HepG2 (cell line): ENCODE measurements around the gene SHROOM1. TPM values are rescaled to one million over a fixed set of nuclear protein-coding genes. Genes with fewer than 3 reads are reported as not detected.

ENCODE experiments used
- AHR ChIP-seq: IDR thresholded peaks from 2 replicates; pipeline ENCODE4 v1.6.1; 2018; ENCODE audit warnings: missing genetic modification reagents, missing compliant biosample characterization
- CAMTA2 ChIP-seq: sonication (generic); formaldehyde crosslinking; IDR thresholded peaks from 2 replicates; pipeline ENCODE4 v1.4.0; 2020; ENCODE audit warnings: mild to moderate bottlenecking, missing genetic modification reagents, borderline replicate concordance
- ESRRA ChIP-seq: sonication (generic); formaldehyde crosslinking; IDR thresholded peaks from 2 replicates; pipeline ENCODE4 v1.5.1; 2020; ENCODE audit warnings: mild to moderate bottlenecking, low read depth, missing genetic modification reagents
- GPN1 ChIP-seq: sonication (generic); formaldehyde crosslinking; IDR thresholded peaks from 2 replicates; pipeline ENCODE4 v1.5.1; 2020; ENCODE audit warnings: missing genetic modification reagents, borderline replicate concordance
- HDAC2 ChIP-seq: sonication (generic); formaldehyde crosslinking; IDR thresholded peaks from 2 replicates; pipeline ENCODE4 v1.4.0; 2020; ENCODE audit warnings: missing genetic modification reagents
- HINFP ChIP-seq: sonication (generic); formaldehyde crosslinking; IDR thresholded peaks from 2 replicates; pipeline ENCODE4 v1.4.0; 2020; ENCODE audit warnings: low read depth, mild to moderate bottlenecking, missing genetic modification reagents
- MIXL1 ChIP-seq: IDR thresholded peaks from 2 replicates; pipeline ENCODE4 v1.6.1; 2016
- RORA ChIP-seq: sonication (generic); formaldehyde crosslinking; IDR thresholded peaks from 2 replicates; pipeline ENCODE4 v1.5.0; 2020; ENCODE audit warnings: mild to moderate bottlenecking, missing genetic modification reagents, moderate library complexity
- SP5 ChIP-seq: IDR thresholded peaks from 2 replicates; pipeline ENCODE4 v1.6.1; 2016; ENCODE audit warnings: low read depth, borderline replicate concordance
- THRA ChIP-seq: sonication (generic); formaldehyde crosslinking; IDR thresholded peaks from 2 replicates; pipeline ENCODE4 v1.4.0; 2020; ENCODE audit warnings: missing genetic modification reagents, borderline replicate concordance
- TRIM24 ChIP-seq: sonication (generic); formaldehyde crosslinking; IDR thresholded peaks from 2 replicates; pipeline ENCODE4 v1.8.0; 2022; ENCODE audit warnings: mild to moderate bottlenecking, missing genetic modification reagents
- ZBTB1 ChIP-seq: sonication (generic); formaldehyde crosslinking; IDR thresholded peaks from 2 replicates; pipeline ENCODE4 v1.4.0; 2020; ENCODE audit warnings: missing genetic modification reagents, borderline replicate concordance
- ZC3H13 ChIP-seq: sonication (generic); formaldehyde crosslinking; IDR thresholded peaks from 2 replicates; pipeline ENCODE4 v1.8.1; 2023; ENCODE audit warnings: mild to moderate bottlenecking, missing genetic modification reagents, moderate library complexity
- ZFAT ChIP-seq: sonication (generic); formaldehyde crosslinking; conservative IDR thresholded peaks from 2 replicates; pipeline ENCODE4 v1.8.1; 2023; ENCODE audit warnings: missing genetic modification reagents, inconsistent platforms
- ZNF225 ChIP-seq: sonication (generic); formaldehyde crosslinking; IDR thresholded peaks from 2 replicates; pipeline ENCODE4 v1.4.0; 2020; ENCODE audit warnings: mild to moderate bottlenecking, missing genetic modification reagents
- ZNF337 ChIP-seq: sonication (generic); formaldehyde crosslinking; IDR thresholded peaks from 2 replicates; pipeline ENCODE4 v1.5.1; 2020; ENCODE audit warnings: missing genetic modification reagents, low read depth, mild to moderate bottlenecking, borderline replicate concordance
- ZNF468 ChIP-seq: sonication (generic); formaldehyde crosslinking; IDR thresholded peaks from 2 replicates; pipeline ENCODE4 v1.8.0; 2022; ENCODE audit warnings: mild to moderate bottlenecking, moderate library complexity, missing genetic modification reagents
- ZNF547 ChIP-seq: sonication (generic); formaldehyde crosslinking; IDR thresholded peaks from 2 replicates; pipeline ENCODE4 v1.5.1; 2020; ENCODE audit warnings: mild to moderate bottlenecking, missing genetic modification reagents
- ZNF558 ChIP-seq: sonication (generic); formaldehyde crosslinking; IDR thresholded peaks from 2 replicates; pipeline ENCODE4 v1.9.0; 2022; ENCODE audit warnings: mild to moderate bottlenecking, missing genetic modification reagents, borderline replicate concordance
- ZNF572 ChIP-seq: sonication (generic); formaldehyde crosslinking; IDR thresholded peaks from 2 replicates; pipeline ENCODE4 v1.5.1; 2020; ENCODE audit warnings: mild to moderate bottlenecking, missing genetic modification reagents
- ZNF710 ChIP-seq: sonication (generic); formaldehyde crosslinking; IDR thresholded peaks from 2 replicates; pipeline ENCODE4 v1.5.0; 2020; ENCODE audit warnings: mild to moderate bottlenecking, missing genetic modification reagents, borderline replicate concordance
- polyA plus RNA-seq, 8 experiments: library from polyadenylated mRNA; depleted of rRNA in 3 of 8; stranded (reverse) in 7 of 8; unstranded in 1 of 8; fragments of >200 nt; fragmentation: Illumina TruSeq in 4 of 8; extraction: Trizol in 4 of 8; gene quantifications; 2 replicates each; pipeline versions ENCODE4 v1.2.1 to v1.2.3, GENCODE V29; 2011 to 2016; ENCODE audit warnings: low read depth in 4 of 8, missing spikeins in 1 of 8, mixed read lengths in 1 of 8; ENCODE audit not compliant: insufficient read depth in 1 of 8
- total RNA-seq, 5 experiments: library from RNA; depleted of rRNA; stranded (reverse); fragments of >200 nt; fragmentation: Illumina TruSeq; extraction: Trizol; gene quantifications; 2 replicates each; pipeline ENCODE4 v1.2.3, GENCODE V29; 2016; ENCODE audit warnings: low read depth in 1 of 5
- TF ChIP-seq, protein P1 (sequence below): IDR thresholded peaks from 2 replicates; pipeline ENCODE4 v1.6.1; 2016; ENCODE audit warnings: missing compliant biosample characterization, missing genetic modification reagents, borderline replicate concordance
- TF ChIP-seq, protein P2 (sequence below): sonication (generic); formaldehyde crosslinking; IDR thresholded peaks from 2 replicates; pipeline ENCODE4 v1.5.1; 2020; ENCODE audit warnings: mild to moderate bottlenecking, missing genetic modification reagents, moderate library complexity
- TF ChIP-seq, protein P3 (sequence below): sonication (generic); formaldehyde crosslinking; IDR thresholded peaks from 2 replicates; pipeline ENCODE4 v1.4.0; 2020; ENCODE audit warnings: mild to moderate bottlenecking, missing genetic modification reagents

Gene SHROOM1
- total and polyA plus RNA-seq, 2 of the 13 experiments (the other 11 are each of a cell fraction or from before 2014, with no cell fraction given): 18.2 to 25.7 TPM

GRCh38 chr5:132867046-132867451, 36.6 kb upstream of the SHROOM1 start (continued):
- TF ChIP-seq ZNF547 (CRISPR knock-in tag) (no peak), ZNF468 (CRISPR knock-in tag) (no peak), THRA (CRISPR knock-in tag) (no peak), TRIM24 (CRISPR knock-in tag) (no peak), ZC3H13 (CRISPR knock-in tag) (0 out of 2 replicates have a peak, but pooled peaks have one; percentile 5), ZNF572 (CRISPR knock-in tag) (no peak), ZFAT (CRISPR knock-in tag) (no peak), ZNF225 (CRISPR knock-in tag) (no peak), ZNF558 (CRISPR knock-in tag) (no peak), HDAC2 (CRISPR knock-in tag) (no peak), RORA (CRISPR knock-in tag) (no peak), SP5 (CRISPR knock-in tag) (no peak), ZNF710 (CRISPR knock-in tag) (peak; percentile 45; the same call in 1 of the 2 replicates), AHR (CRISPR knock-in tag) (no peak), GPN1 (CRISPR knock-in tag) (no peak), CAMTA2 (CRISPR knock-in tag) (0 out of 2 replicates have a peak, but pooled peaks have one; percentile 57), ZNF337 (no peak), ESRRA (CRISPR knock-in tag) (peak; percentile 38; the same call in 1 of the 2 replicates), HINFP (no peak), MIXL1 (no peak), ZBTB1 (no peak)
- TF ChIP-seq, protein P1, sequence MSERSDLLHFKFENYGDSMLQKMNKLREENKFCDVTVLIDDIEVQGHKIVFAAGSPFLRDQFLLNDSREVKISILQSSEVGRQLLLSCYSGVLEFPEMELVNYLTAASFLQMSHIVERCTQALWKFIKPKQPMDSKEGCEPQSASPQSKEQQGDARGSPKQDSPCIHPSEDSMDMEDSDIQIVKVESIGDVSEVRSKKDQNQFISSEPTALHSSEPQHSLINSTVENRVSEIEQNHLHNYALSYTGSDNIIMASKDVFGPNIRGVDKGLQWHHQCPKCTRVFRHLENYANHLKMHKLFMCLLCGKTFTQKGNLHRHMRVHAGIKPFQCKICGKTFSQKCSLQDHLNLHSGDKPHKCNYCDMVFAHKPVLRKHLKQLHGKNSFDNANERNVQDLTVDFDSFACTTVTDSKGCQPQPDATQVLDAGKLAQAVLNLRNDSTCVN (CRISPR knock-in tag): no peak
- TF ChIP-seq, protein P2, sequence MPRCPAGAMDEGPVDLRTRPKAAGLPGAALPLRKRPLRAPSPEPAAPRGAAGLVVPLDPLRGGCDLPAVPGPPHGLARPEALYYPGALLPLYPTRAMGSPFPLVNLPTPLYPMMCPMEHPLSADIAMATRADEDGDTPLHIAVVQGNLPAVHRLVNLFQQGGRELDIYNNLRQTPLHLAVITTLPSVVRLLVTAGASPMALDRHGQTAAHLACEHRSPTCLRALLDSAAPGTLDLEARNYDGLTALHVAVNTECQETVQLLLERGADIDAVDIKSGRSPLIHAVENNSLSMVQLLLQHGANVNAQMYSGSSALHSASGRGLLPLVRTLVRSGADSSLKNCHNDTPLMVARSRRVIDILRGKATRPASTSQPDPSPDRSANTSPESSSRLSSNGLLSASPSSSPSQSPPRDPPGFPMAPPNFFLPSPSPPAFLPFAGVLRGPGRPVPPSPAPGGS (CRISPR knock-in tag): no peak
- TF ChIP-seq, protein P3, sequence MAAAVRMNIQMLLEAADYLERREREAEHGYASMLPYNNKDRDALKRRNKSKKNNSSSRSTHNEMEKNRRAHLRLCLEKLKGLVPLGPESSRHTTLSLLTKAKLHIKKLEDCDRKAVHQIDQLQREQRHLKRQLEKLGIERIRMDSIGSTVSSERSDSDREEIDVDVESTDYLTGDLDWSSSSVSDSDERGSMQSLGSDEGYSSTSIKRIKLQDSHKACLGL (CRISPR knock-in tag): peak; percentile 11; the same call in 1 of the 2 replicates
